ENCODE results near the gene HCFC1R1. TPM values are rescaled to one million over a fixed set of nuclear protein-coding genes. Genes with fewer than 3 reads are reported as not detected.
"Not testable (repeated sequence)": the region's sequence is repeated elsewhere in the genome, so short reads cannot be mapped to it uniquely, and the experiment has no call there.

The HCFC1R1 gene
- total and polyA plus RNA-seq, 2 donors = 19.0 to 56.0 TPM

DNA sequence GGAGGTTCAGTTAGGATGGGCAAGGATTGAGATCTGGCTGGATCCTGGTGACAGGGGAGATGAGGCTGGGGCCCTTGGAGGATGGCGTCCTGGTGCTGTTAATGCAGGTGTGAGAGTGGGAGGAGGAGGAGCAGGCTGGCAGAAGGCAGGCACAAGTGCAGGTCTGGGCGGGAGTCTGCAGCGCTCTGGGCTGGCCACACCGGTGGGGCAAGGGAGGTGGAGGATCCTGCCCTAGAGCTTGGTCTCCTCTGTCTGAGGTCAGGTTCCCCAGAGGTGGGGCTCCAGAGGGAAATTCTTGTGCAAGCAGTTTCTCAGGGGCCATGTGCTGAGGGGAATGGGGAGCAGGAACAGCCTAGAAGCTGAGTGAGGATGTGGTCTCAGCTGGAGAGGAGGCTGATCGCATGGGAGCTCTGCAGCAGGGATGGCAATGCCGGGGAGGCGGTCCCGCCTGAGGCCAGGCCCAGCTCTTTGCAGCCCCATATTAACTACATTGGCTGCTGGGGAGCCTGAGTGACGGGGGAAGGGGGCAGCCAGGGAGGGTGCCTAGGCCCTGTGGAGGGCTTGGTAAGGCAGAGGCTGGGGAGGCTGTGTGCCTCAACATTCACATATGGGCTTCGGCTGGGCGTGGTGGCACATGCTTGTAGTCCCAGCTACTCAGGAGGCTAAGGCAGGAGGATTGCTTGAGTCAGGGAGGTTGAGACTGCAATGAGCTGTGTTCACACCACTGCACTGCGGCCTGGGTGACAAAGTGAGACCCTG lies 29.0 kb upstream of the HCFC1R1 start:
- Histone ChIP-seq H3K36me3 (ENCODE audit: control insufficient read depth in 2 of 2, insufficient read depth in 2 of 2, low read length in 1 of 2) (peaks cover 8 to 18% of the 10 kb centered on the region in 2 donors), H3K27ac (ENCODE audit: low read depth in 1 of 2, low read length in 1 of 2) (peak overlapping the region in 1 of 2 donors; percentile 43), H3K27me3 (ENCODE audit: control insufficient read depth in 2 of 2, insufficient read depth in 1 of 2, low read length in 1 of 2) (peaks cover 17 to 37% of the 10 kb centered on the region in 2 donors), H3K4me1 (ENCODE audit: control insufficient read depth in 2 of 2, insufficient read depth in 2 of 2, low read length in 2 of 2) (peaks cover 3 to 20% of the 10 kb centered on the region in 2 donors)
- not testable (repeated sequence) for H3K4me3 ChIP-seq (ENCODE audit: low read length in 2 of 2); DNase-seq (ENCODE audit: low read depth in 6 of 9, low spot score in 9 of 9); H3K9me3 ChIP-seq (ENCODE audit: control insufficient read depth in 2 of 2, insufficient read depth in 1 of 2, low read length in 1 of 2)
- 75% methylated on average over 11 of the region's 12 CpGs for WGBS

DNA sequence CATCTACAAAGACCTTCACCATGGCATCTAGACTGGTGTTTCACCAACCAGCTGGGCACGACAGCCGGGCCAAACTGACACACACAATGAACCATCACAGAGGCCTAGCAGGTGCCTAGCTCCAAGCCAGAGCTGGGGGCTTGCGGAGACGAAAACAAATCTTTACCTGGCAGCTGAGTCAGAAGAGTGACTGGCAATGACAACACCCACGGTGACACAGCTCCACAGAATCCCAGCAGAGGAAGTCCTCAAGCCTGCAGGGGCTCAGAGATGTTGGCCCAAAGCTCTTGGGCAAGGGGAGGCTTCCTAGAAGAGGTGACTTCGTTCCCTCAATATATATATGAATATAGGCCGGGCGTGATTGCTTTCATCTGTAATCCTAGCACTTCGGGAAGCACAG lies 27.8 kb upstream of the HCFC1R1 start:
- Histone ChIP-seq H3K9me3 (ENCODE audit: control insufficient read depth in 2 of 2, insufficient read depth in 1 of 2, low read length in 1 of 2) (peaks cover 0 to 4% of the 10 kb centered on the region in 2 donors), H3K4me1 (ENCODE audit: control insufficient read depth in 2 of 2, insufficient read depth in 2 of 2, low read length in 2 of 2) (peaks cover 3 to 17% of the 10 kb centered on the region in 2 donors), H3K27me3 (ENCODE audit: control insufficient read depth in 2 of 2, insufficient read depth in 1 of 2, low read length in 1 of 2) (peaks cover 29 to 50% of the 10 kb centered on the region in 2 donors), H3K4me3 (ENCODE audit: low read length in 2 of 2) (no peak overlapping the region), H3K27ac (ENCODE audit: low read depth in 1 of 2, low read length in 1 of 2) (no peak overlapping the region), H3K36me3 (ENCODE audit: control insufficient read depth in 2 of 2, insufficient read depth in 2 of 2, low read length in 1 of 2) (peaks cover 8 to 14% of the 10 kb centered on the region in 2 donors)
- WGBS = 85% methylated on average over 9 of the region's 9 CpGs
- no peak for DNase-seq (ENCODE audit: low read depth in 6 of 9, low spot score in 9 of 9)

DNA sequence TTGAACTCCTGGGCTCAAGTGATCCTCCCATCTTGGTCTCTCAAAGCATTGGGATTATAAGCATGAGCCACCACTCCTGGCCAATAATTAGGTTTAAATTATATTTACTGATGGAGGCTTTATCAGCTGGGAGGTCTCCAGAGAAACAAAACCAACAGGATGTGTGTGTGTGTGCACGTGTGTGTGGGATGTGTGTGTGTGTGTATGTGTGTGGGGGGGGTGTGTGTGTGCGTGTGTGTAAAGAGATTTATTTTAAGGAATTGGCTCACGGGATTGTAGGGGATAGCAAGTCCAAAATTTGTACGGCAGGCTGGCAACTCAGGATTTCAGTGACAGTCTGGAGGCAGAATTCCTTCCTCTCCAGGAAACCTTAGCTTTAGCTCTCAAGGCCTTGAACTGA lies 27.3 kb upstream of the HCFC1R1 start:
- 45% methylated on average over 4 of the region's 4 CpGs for WGBS
- no peak for DNase-seq (ENCODE audit: low read depth in 6 of 9, low spot score in 9 of 9)
- Histone ChIP-seq H3K36me3 (ENCODE audit: control insufficient read depth in 2 of 2, insufficient read depth in 2 of 2, low read length in 1 of 2) (peaks cover 8 to 14% of the 10 kb centered on the region in 2 donors), H3K27ac (ENCODE audit: low read depth in 1 of 2, low read length in 1 of 2) (no peak overlapping the region), H3K4me1 (ENCODE audit: control insufficient read depth in 2 of 2, insufficient read depth in 2 of 2, low read length in 2 of 2) (peaks cover 3 to 20% of the 10 kb centered on the region in 2 donors), H3K9me3 (ENCODE audit: control insufficient read depth in 2 of 2, insufficient read depth in 1 of 2, low read length in 1 of 2) (peaks cover 0 to 4% of the 10 kb centered on the region in 2 donors), H3K27me3 (ENCODE audit: control insufficient read depth in 2 of 2, insufficient read depth in 1 of 2, low read length in 1 of 2) (peaks cover 34 to 55% of the 10 kb centered on the region in 2 donors), H3K4me3 (ENCODE audit: low read length in 2 of 2) (no peak overlapping the region)

DNA sequence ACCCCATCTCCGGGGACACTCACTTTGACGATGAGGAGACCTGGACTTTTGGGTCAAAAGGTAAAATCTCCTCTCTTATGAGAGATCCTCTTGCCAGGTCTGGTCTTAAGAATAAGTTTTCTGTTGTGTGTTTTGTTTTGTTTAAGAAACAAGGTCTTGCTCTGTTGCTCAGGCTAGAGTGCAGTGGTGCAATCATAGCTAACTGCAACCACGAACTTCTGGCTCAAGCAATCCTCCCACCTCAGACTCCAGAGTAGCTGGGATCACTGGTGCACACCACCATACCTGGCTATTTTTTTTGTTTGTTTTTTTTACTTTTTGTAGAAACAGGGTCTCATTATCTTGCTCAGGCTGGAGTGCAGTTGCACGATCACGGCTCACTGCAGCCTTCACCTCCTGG lies 26.7 kb upstream of the HCFC1R1 start:
- 86% methylated on average over 5 of the region's 5 CpGs for WGBS
- no peak for DNase-seq (ENCODE audit: low read depth in 6 of 9, low spot score in 9 of 9)
- Histone ChIP-seq H3K9me3 (ENCODE audit: control insufficient read depth in 2 of 2, insufficient read depth in 1 of 2, low read length in 1 of 2) (peaks cover 0 to 5% of the 10 kb centered on the region in 2 donors), H3K36me3 (ENCODE audit: control insufficient read depth in 2 of 2, insufficient read depth in 2 of 2, low read length in 1 of 2) (peaks cover 8 to 11% of the 10 kb centered on the region in 2 donors), H3K4me3 (ENCODE audit: low read length in 2 of 2) (no peak overlapping the region), H3K27ac (ENCODE audit: low read depth in 1 of 2, low read length in 1 of 2) (no peak overlapping the region), H3K4me1 (ENCODE audit: control insufficient read depth in 2 of 2, insufficient read depth in 2 of 2, low read length in 2 of 2) (peaks cover 3 to 22% of the 10 kb centered on the region in 2 donors), H3K27me3 (ENCODE audit: control insufficient read depth in 2 of 2, insufficient read depth in 1 of 2, low read length in 1 of 2) (peaks cover 38 to 60% of the 10 kb centered on the region in 2 donors)

DNA sequence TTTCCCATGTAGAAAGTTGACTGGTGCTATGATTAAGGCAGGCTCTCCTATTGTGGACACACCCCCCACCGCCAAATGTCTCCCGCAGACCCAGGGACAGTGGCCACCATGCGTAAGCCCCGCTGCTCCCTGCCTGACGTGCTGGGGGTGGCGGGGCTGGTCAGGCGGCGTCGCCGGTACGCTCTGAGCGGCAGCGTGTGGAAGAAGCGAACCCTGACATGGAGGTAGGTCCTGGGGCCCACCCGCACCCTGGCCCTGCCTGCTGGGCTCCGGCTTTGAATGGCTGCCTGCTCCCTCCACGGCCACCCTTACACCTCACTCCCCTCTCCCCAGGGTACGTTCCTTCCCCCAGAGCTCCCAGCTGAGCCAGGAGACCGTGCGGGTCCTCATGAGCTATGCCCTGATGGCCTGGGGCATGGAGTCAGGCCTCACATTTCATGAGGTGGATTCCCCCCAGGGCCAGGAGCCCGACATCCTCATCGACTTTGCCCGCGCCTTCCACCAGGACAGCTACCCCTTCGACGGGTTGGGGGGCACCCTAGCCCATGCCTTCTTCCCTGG lies 26.3 kb upstream of the HCFC1R1 start:
- peaks cover 3 to 21% of the 10 kb centered on the region in 2 donors for H3K4me1 ChIP-seq (ENCODE audit: control insufficient read depth in 2 of 2, insufficient read depth in 2 of 2, low read length in 2 of 2)
- peaks cover 0 to 9% of the 10 kb centered on the region in 2 donors for H3K9me3 ChIP-seq (ENCODE audit: control insufficient read depth in 2 of 2, insufficient read depth in 1 of 2, low read length in 1 of 2)
- no peak for DNase-seq (ENCODE audit: low read depth in 6 of 9, low spot score in 9 of 9)
- no peak overlapping the region for H3K4me3 ChIP-seq (ENCODE audit: low read length in 2 of 2)
- H3K36me3 ChIP-seq (ENCODE audit: control insufficient read depth in 2 of 2, insufficient read depth in 2 of 2, low read length in 1 of 2) = peaks cover 8% of the 10 kb centered on the region in 2 donors
- H3K27ac ChIP-seq (ENCODE audit: low read depth in 1 of 2, low read length in 1 of 2) = no peak overlapping the region
- WGBS = 88% methylated on average over 26 of the region's 26 CpGs
- H3K27me3 ChIP-seq (ENCODE audit: control insufficient read depth in 2 of 2, insufficient read depth in 1 of 2, low read length in 1 of 2) = peaks cover 42 to 65% of the 10 kb centered on the region in 2 donors

DNA sequence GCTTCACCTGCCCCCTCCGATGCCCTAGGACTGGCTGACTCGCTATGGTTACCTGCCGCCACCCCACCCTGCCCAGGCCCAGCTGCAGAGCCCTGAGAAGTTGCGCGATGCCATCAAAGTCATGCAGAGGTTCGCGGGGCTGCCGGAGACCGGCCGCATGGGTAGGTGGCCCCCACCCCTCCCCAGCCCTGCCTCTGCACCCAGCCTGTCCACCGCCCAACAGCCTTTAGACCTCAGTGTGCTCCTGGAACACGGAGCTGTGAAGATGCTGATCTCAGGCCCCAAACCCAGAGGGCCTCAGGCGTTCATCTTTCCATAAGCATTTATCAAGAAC lies 23.6 kb upstream of the HCFC1R1 start:
- H3K27ac ChIP-seq (ENCODE audit: low read depth in 1 of 2, low read length in 1 of 2) = no peak overlapping the region

DNA sequence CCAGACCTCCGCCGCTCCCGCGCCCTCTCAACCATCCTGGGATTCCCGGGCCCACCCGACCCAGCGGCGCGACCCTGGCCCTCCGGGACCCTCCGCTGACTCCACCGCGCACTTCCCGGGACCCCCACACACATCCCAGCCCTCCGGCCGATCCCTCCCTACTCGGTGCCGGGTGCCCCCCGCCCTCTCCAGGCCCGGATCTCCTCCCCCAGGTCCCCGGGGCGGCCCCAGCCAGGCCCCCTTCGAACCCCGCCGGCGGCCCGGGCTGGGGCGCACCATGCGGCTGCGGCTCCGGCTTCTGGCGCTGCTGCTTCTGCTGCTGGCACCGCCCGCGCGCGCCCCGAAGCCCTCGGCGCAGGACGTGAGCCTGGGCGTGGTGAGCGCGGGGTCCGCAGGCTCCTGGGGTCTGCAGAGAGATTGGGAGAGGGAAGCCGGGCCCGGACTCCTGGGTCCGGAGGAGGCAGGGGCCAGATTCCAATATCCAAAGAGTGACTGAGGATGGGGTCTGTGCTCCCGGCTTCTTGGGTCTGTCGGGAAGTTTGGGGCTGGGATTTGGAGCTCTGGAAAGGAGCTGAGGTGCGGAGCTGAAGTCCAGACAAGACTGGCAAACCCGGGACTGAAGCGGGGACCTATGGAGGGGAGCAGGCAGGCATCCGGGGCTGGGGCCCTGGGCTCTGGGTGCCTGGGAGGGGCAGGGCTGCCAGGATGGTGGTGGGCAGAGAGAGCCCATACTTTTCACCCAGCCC lies 23.1 kb upstream of the HCFC1R1 start:
- DNase-seq (ENCODE audit: low read depth in 6 of 9, low spot score in 9 of 9) = no peak
- H3K36me3 ChIP-seq (ENCODE audit: control insufficient read depth in 2 of 2, insufficient read depth in 2 of 2, low read length in 1 of 2) = no peaks in the 10 kb centered on the region
- H3K27me3 ChIP-seq (ENCODE audit: control insufficient read depth in 2 of 2, insufficient read depth in 1 of 2, low read length in 1 of 2) = peaks cover 65 to 97% of the 10 kb centered on the region in 2 donors
- WGBS = 6% methylated on average over 54 of the region's 54 CpGs
- no peak overlapping the region for H3K27ac ChIP-seq (ENCODE audit: low read depth in 1 of 2, low read length in 1 of 2)
- H3K4me1 ChIP-seq (ENCODE audit: control insufficient read depth in 2 of 2, insufficient read depth in 2 of 2, low read length in 2 of 2) = peaks cover 3 to 14% of the 10 kb centered on the region in 2 donors
- peak overlapping the region in 1 of 2 donors; percentile 15 for H3K4me3 ChIP-seq (ENCODE audit: low read length in 2 of 2)
- H3K9me3 ChIP-seq (ENCODE audit: control insufficient read depth in 2 of 2, insufficient read depth in 1 of 2, low read length in 1 of 2) = peaks cover 0 to 13% of the 10 kb centered on the region in 2 donors

More for the DNA sequence above, 23.6 kb upstream of the HCFC1R1 start:
- no peak overlapping the region for H3K4me3 ChIP-seq (ENCODE audit: low read length in 2 of 2)
- DNase-seq (ENCODE audit: low read depth in 6 of 9, low spot score in 9 of 9) = no peak
- peaks cover 0 to 13% of the 10 kb centered on the region in 2 donors for H3K9me3 ChIP-seq (ENCODE audit: control insufficient read depth in 2 of 2, insufficient read depth in 1 of 2, low read length in 1 of 2)
- WGBS = 17% methylated on average over 13 of the region's 13 CpGs
- H3K4me1 ChIP-seq (ENCODE audit: control insufficient read depth in 2 of 2, insufficient read depth in 2 of 2, low read length in 2 of 2) = peaks cover 3 to 14% of the 10 kb centered on the region in 2 donors
- no peaks in the 10 kb centered on the region for H3K36me3 ChIP-seq (ENCODE audit: control insufficient read depth in 2 of 2, insufficient read depth in 2 of 2, low read length in 1 of 2)
- H3K27me3 ChIP-seq (ENCODE audit: control insufficient read depth in 2 of 2, insufficient read depth in 1 of 2, low read length in 1 of 2) = peaks cover 61 to 91% of the 10 kb centered on the region in 2 donors

DNA sequence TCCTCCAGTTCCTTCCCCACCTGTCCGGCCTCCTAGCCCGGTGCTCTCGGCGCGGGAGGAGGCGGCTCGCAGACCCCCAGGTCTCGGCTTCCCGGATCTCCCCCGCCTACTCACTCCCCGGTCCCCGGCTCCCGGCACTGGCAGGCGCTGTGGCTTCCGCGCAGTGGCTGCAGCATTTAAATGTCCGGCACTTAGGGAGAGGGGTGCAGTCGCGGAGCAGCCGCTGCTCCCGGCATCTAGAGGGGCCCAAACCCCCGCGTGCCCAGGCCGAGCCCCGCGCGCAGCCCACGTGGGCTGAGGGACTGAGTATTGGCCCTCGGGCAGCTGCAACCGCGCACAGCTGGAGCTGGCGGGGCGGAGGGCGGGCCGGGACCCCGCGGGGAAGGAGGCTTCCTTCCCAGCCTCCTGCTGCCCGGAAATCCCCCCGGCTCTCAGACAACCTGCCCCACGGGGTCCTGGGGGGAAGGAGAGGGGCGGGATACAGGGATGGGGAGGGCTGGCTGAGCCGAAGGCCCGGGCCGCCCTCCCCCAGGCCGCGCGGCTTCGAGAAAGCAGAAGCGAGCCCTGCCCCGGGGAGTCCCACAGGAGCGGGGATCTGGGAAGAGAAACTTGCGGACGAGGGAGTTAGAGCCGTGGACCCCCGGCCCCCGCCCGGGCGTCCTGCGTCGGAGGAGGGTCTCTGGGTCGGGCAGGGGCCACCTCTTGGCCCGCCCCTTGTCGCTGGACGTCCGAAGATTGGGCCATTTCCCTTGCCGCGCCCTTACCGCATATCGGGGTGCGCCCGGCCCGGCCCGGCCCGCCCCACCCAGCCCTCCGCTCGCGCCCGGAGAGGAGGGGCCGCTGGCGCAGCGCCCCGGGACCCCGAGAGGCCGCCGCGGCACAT lies 22.3 kb upstream of the HCFC1R1 start, which contains the start of gene MMP25:
TSS of gene MMP25 (plus strand) at position 804 of the 883 bp plus-strand sequence. CDS start 357 bp downstream, outside the sequence.
- peaks cover 3 to 14% of the 10 kb centered on the region in 2 donors for H3K4me1 ChIP-seq (ENCODE audit: control insufficient read depth in 2 of 2, insufficient read depth in 2 of 2, low read length in 2 of 2)

More for the DNA sequence above, 22.3 kb upstream of the HCFC1R1 start, which contains the start of gene MMP25:
- Histone ChIP-seq H3K9me3 (ENCODE audit: control insufficient read depth in 2 of 2, insufficient read depth in 1 of 2, low read length in 1 of 2) (peaks cover 0 to 13% of the 10 kb centered on the region in 2 donors), H3K4me3 (ENCODE audit: low read length in 2 of 2) (peak within 1 kb of the TSS; percentile 10 to 38), H3K36me3 (ENCODE audit: control insufficient read depth in 2 of 2, insufficient read depth in 2 of 2, low read length in 1 of 2) (no peaks in the 10 kb centered on the region), H3K27ac (ENCODE audit: low read depth in 1 of 2, low read length in 1 of 2) (no peak within 1 kb of the TSS), H3K27me3 (ENCODE audit: control insufficient read depth in 2 of 2, insufficient read depth in 1 of 2, low read length in 1 of 2) (peaks cover 68 to 100% of the 10 kb centered on the region in 2 donors)
- DNase-seq (ENCODE audit: low read depth in 6 of 9, low spot score in 9 of 9) = no peak
- 1% methylated on average over 86 of the region's 86 CpGs for WGBS

Data from thymus (tissue), 11 donors.